Keratinocyte (primary cell): Measurements from ENCODE around the gene ERC2. TPM values are rescaled to one million over a fixed set of nuclear protein-coding genes. Genes with fewer than 3 reads are reported as not detected.

ENCODE experiments used
- DNase-seq: peaks from one replicate; pipeline ENCODE4 v3.0.0-alpha.2; 2011; ENCODE audit warnings: low read depth, missing footprints, low spot score
- FAIRE-seq: peaks from 2 replicates; lab custom pipeline; 2011; peaks lifted over from hg19 to GRCh38; lab: Jason Lieb, UNC
- H2AFZ ChIP-seq: 2 replicates; pipeline ENCODE4 v1.6.0; 2012; ENCODE audit warnings: low read length, control low read depth, inconsistent platforms; ENCODE audit not compliant: control insufficient read depth
- H3K27ac ChIP-seq: 2 replicates; pipeline ENCODE4 v1.5.1; 2011; ENCODE audit warnings: low read length; ENCODE audit not compliant: control insufficient read depth, insufficient read depth
- H3K27me3 ChIP-seq: 3 replicates; pipeline ENCODE4 v1.6.0; 2011; ENCODE audit warnings: low read length; ENCODE audit not compliant: control insufficient read depth, insufficient read depth; ENCODE audit errors: extremely low read depth
- H3K36me3 ChIP-seq, 2 experiments: 2 replicates in 1 of 2; 3 replicates in 1 of 2; pipeline ENCODE4 v1.5.1; 2011; ENCODE audit warnings: low read length in 2 of 2, mild to moderate bottlenecking in 1 of 2; ENCODE audit not compliant: control insufficient read depth in 2 of 2, insufficient read depth in 2 of 2; ENCODE audit errors: extremely low read depth in 1 of 2
- H3K4me1 ChIP-seq: 3 replicates; pipeline ENCODE4 v1.5.1; 2011; ENCODE audit warnings: low read length; ENCODE audit not compliant: control insufficient read depth, insufficient read depth; ENCODE audit errors: extremely low read depth
- H3K4me2 ChIP-seq: 3 replicates; pipeline ENCODE4 v1.6.0; 2011; ENCODE audit warnings: low read depth, low read length; ENCODE audit not compliant: control insufficient read depth, insufficient read depth; ENCODE audit errors: extremely low read depth
- H3K4me3 ChIP-seq, 3 experiments: fragments of 200-600 bp in 1 of 3; sonication (generic) in 1 of 3; 2 replicates in 2 of 3; 3 replicates in 1 of 3; pipeline ENCODE4 v1.5.1; 2011 to 2016; ENCODE audit warnings: low read length in 3 of 3, mild to moderate bottlenecking in 3 of 3, control low read depth in 2 of 3, inconsistent platforms in 1 of 3, low read depth in 1 of 3, mixed read lengths in 1 of 3, mixed run types in 1 of 3, moderate library complexity in 1 of 3; ENCODE audit not compliant: control insufficient read depth in 2 of 3, insufficient read depth in 2 of 3; ENCODE audit errors: extremely low read depth in 1 of 3
- H3K79me2 ChIP-seq: 2 replicates; pipeline ENCODE4 v1.6.0; 2012; ENCODE audit warnings: low read length; ENCODE audit not compliant: control insufficient read depth, insufficient read depth
- H3K9ac ChIP-seq: 3 replicates; pipeline ENCODE4 v1.6.0; 2011; ENCODE audit warnings: low read length; ENCODE audit not compliant: control insufficient read depth, insufficient read depth; ENCODE audit errors: extremely low read depth
- H3K9me1 ChIP-seq: 3 replicates; pipeline ENCODE4 v1.6.0; 2011; ENCODE audit warnings: low read length; ENCODE audit not compliant: control insufficient read depth, insufficient read depth; ENCODE audit errors: extremely low read depth
- H3K9me3 ChIP-seq: 2 replicates; pipeline ENCODE4 v1.5.1; 2012; ENCODE audit warnings: low read depth, low read length; ENCODE audit not compliant: control insufficient read depth
- H4K20me1 ChIP-seq: 3 replicates; pipeline ENCODE4 v1.6.0; 2011; ENCODE audit warnings: low read length; ENCODE audit not compliant: control insufficient read depth, insufficient read depth; ENCODE audit errors: extremely low read depth
- EZH2 ChIP-seq: IDR thresholded peaks from one replicate; pipeline ENCODE4 v1.6.1; 2012; ENCODE audit warnings: inconsistent platforms, mild to moderate bottlenecking, low read length, moderate library complexity
- dilution Hi-C: fragments of 300-500 bp; cut with MboI; formaldehyde crosslinking; loops from one replicate; pipeline ENCODE4 v1.7.0; 2020; ENCODE audit warnings: low sequenced_read_pairs; ENCODE audit not compliant: extremely low pct_ligation_motif_present
- polyA plus RNA-seq, 5 experiments: library from polyadenylated mRNA; depleted of rRNA in 3 of 5; stranded (reverse) in 3 of 5; stranded (forward) in 1 of 5; unstranded in 1 of 5; fragments of >200 nt; gene quantifications; 1 replicate in 1 of 5; 2 replicates in 3 of 5; 3 replicates in 1 of 5; pipeline versions ENCODE4 v1.2.1 to v1.2.3, GENCODE V29; 2011 to 2012; ENCODE audit warnings: missing spikeins in 2 of 5, low read depth in 1 of 5, low replicate concordance in 1 of 5
- TF ChIP-seq, protein P1 (sequence below), 3 experiments: IDR thresholded peaks in 1 of 3; conservative IDR thresholded peaks in 1 of 3; optimal IDR thresholded peaks in 1 of 3; 2 replicates in 2 of 3; 3 replicates in 1 of 3; pipeline versions ENCODE3 to v1.5.1; 2011; ENCODE audit warnings: low read length in 3 of 3, mild to moderate bottlenecking in 3 of 3, moderate library complexity in 2 of 3, control low read depth in 1 of 3, inconsistent platforms in 1 of 3; ENCODE audit not compliant: insufficient read depth in 2 of 3; ENCODE audit errors: extremely low read depth in 1 of 3

The ERC2 gene
- polyA plus RNA-seq, 1 donor (not counting 4 experiments of a cell fraction or from before 2014, with no cell fraction given): 0.08 TPM

GRCh38 chr3:55766753-55767152, 701.5 kb downstream of the ERC2 start:
- H3K4me3 ChIP-seq: no peak overlapping the region
- TF ChIP-seq EZH2: no peak
- TF ChIP-seq, protein P1, sequence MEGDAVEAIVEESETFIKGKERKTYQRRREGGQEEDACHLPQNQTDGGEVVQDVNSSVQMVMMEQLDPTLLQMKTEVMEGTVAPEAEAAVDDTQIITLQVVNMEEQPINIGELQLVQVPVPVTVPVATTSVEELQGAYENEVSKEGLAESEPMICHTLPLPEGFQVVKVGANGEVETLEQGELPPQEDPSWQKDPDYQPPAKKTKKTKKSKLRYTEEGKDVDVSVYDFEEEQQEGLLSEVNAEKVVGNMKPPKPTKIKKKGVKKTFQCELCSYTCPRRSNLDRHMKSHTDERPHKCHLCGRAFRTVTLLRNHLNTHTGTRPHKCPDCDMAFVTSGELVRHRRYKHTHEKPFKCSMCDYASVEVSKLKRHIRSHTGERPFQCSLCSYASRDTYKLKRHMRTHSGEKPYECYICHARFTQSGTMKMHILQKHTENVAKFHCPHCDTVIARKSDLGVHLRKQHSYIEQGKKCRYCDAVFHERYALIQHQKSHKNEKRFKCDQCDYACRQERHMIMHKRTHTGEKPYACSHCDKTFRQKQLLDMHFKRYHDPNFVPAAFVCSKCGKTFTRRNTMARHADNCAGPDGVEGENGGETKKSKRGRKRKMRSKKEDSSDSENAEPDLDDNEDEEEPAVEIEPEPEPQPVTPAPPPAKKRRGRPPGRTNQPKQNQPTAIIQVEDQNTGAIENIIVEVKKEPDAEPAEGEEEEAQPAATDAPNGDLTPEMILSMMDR (optimal IDR thresholded peaks at IDR 0.05 in 1 of 3, IDR thresholded peaks at IDR 0.05 in 1 of 3, conservative IDR thresholded peaks at IDR 0.05 in 1 of 3; ENCODE audit: extremely low read depth in 1 of 3, insufficient read depth in 2 of 3, low read length in 3 of 3): no peak
- H3K9me3 ChIP-seq: no peaks in the 10 kb centered on the region
- dilution Hi-C loops: no loop called here
- FAIRE-seq: no peak
- no peaks in the 10 kb centered on the region for H3K27me3 ChIP-seq
- no peaks in the 10 kb centered on the region for H3K4me1 ChIP-seq
- H3K9ac ChIP-seq: no peak overlapping the region
- DNase-seq: no peak
- no peaks in the 10 kb centered on the region for H3K79me2 ChIP-seq
- H4K20me1 ChIP-seq: no peaks in the 10 kb centered on the region
- H3K4me2 ChIP-seq: no peak overlapping the region
- no peak overlapping the region for H2AFZ ChIP-seq
- H3K27ac ChIP-seq: no peak overlapping the region
- no peaks in the 10 kb centered on the region for H3K36me3 ChIP-seq
- no peaks in the 10 kb centered on the region for H3K9me1 ChIP-seq

- no peaks in the 10 kb centered on the region for H3K9me1 ChIP-seq
- H2AFZ ChIP-seq: no peak overlapping the region
- H3K27me3 ChIP-seq: no peaks in the 10 kb centered on the region
- no peak overlapping the region for H3K4me2 ChIP-seq
- no peaks in the 10 kb centered on the region for H3K4me1 ChIP-seq
- FAIRE-seq (no peak), DNase-seq (no peak)
- no peak overlapping the region for H3K4me3 ChIP-seq
- H3K79me2 ChIP-seq: no peaks in the 10 kb centered on the region
- H4K20me1 ChIP-seq: no peaks in the 10 kb centered on the region
- H3K27ac ChIP-seq: no peak overlapping the region
- H3K9me3 ChIP-seq: no peaks in the 10 kb centered on the region
- dilution Hi-C loops: no loop called here
- H3K9ac ChIP-seq: no peak overlapping the region
- H3K36me3 ChIP-seq: no peaks in the 10 kb centered on the region
- TF ChIP-seq, protein P1 (optimal IDR thresholded peaks at IDR 0.05 in 1 of 3, IDR thresholded peaks at IDR 0.05 in 1 of 3, conservative IDR thresholded peaks at IDR 0.05 in 1 of 3; ENCODE audit: extremely low read depth in 1 of 3, insufficient read depth in 2 of 3, low read length in 3 of 3): no peak
- no peak for TF ChIP-seq EZH2
These were observed 702.2 kb downstream of the ERC2 start for GRCh38 chr3:55765906-55766701.
